Endometrium (tissue), 2 donors: ENCODE data around the gene ADAMTS7.
"Not testable (repeated sequence)": the region's sequence is repeated elsewhere in the genome, so short reads cannot be mapped to it uniquely, and the experiment has no call there.

Experiments used
- FAIRE-seq: peaks from 2 replicates; lab custom pipeline; 2012; peaks lifted over from hg19 to GRCh38; lab: Jason Lieb, UNC
- donor health status: control.
- donor health status: control.

Gene ADAMTS7

GRCh38 chr15:78778422-78778821, 32.8 kb downstream of the ADAMTS7 start:
- no peak for FAIRE-seq

- not testable (repeated sequence) for FAIRE-seq
Measured at GRCh38 chr15:78777953-78778345, 33.3 kb downstream of the ADAMTS7 start.

GRCh38 chr15:78777290-78777952, 33.8 kb downstream of the ADAMTS7 start:
- not testable (repeated sequence) for FAIRE-seq

GRCh38 chr15:78776046-78776925, 35.0 kb downstream of the ADAMTS7 start:
- not testable (repeated sequence) for FAIRE-seq

- FAIRE-seq = no peak
Measured at GRCh38 chr15:78775472-78775871, 35.8 kb downstream of the ADAMTS7 start.

GRCh38 chr15:78774451-78774990, 36.7 kb downstream of the ADAMTS7 start:
- not testable (repeated sequence) for FAIRE-seq

GRCh38 chr15:78773765-78774450, 37.4 kb downstream of the ADAMTS7 start:
- not testable (repeated sequence) for FAIRE-seq

- FAIRE-seq = no peak
Measured at GRCh38 chr15:78772738-78773137, 38.5 kb downstream of the ADAMTS7 start.

- FAIRE-seq = not testable (repeated sequence)
Measured at GRCh38 chr15:78771436-78772000, 39.7 kb downstream of the ADAMTS7 start.

- not testable (repeated sequence) for FAIRE-seq
Measured at GRCh38 chr15:78771020-78771419, 40.2 kb downstream of the ADAMTS7 start.

- not testable (repeated sequence) for FAIRE-seq
Measured at GRCh38 chr15:78769473-78770225, 41.6 kb downstream of the ADAMTS7 start.

GRCh38 chr15:78768531-78769408, 42.5 kb downstream of the ADAMTS7 start:
- no peak for FAIRE-seq

GRCh38 chr15:78768096-78768495, 43.2 kb downstream of the ADAMTS7 start:
- no peak for FAIRE-seq

- no peak for FAIRE-seq
Measured at GRCh38 chr15:78767331-78767951, 43.8 kb downstream of the ADAMTS7 start.

- FAIRE-seq = not testable (repeated sequence)
Measured at GRCh38 chr15:78766641-78767071, 44.6 kb downstream of the ADAMTS7 start.

GRCh38 chr15:78766041-78766440, 45.2 kb downstream of the ADAMTS7 start:
- no peak for FAIRE-seq

- FAIRE-seq = not testable (repeated sequence)
Measured at GRCh38 chr15:78765154-78765860, 46.0 kb downstream of the ADAMTS7 start.

- not testable (repeated sequence) for FAIRE-seq
Measured at GRCh38 chr15:78764340-78765153, 46.7 kb downstream of the ADAMTS7 start.
